IMR-90 (cell line): ENCODE data around the gene PRKCA. TPM values are rescaled to one million over a fixed set of nuclear protein-coding genes. Genes with fewer than 3 reads are reported as not detected.

Experiments used
- ATAC-seq: fragments of 200-7000 bp; cut with Tn5 transposase; 2 replicates; pipeline ENCODE4 v1.9.1; 2020; ENCODE audit warnings: low read depth, mild to moderate bottlenecking, moderate library complexity
- BruUV-seq: library from RNA; stranded (reverse); fragments of 400-500 nt; replicated peaks from 2 replicates; lab custom pipeline; 2021; lab: Mats Ljungman, UMichigan
- CTCF ChIA-PET: fragments of 300-600 bp; formaldehyde crosslinking; extraction: SDS; loops from one replicate; lab custom pipeline; 2021; ENCODE audit warnings: antibody characterized with exemption; lab: Yijun Ruan, JAX
- POLR2A ChIA-PET: fragments of 300-600 bp; sonication (Branson Sonifier 250); formaldehyde crosslinking; loops from one replicate; lab custom pipeline; 2022; ENCODE audit warnings: antibody characterized with exemption; ENCODE audit not compliant: unreplicated experiment; lab: Charles Lee
- DNase-seq: peaks from one replicate; pipeline ENCODE4 v3.0.0; 2013
- H2AFZ ChIP-seq: replicated peaks from 2 replicates; pipeline ENCODE3; 2013; ENCODE audit warnings: low read length, mild to moderate bottlenecking; ENCODE audit not compliant: poor library complexity
- H2AK5ac ChIP-seq: 2 replicates; pipeline ENCODE4 v1.6.1; 2013; ENCODE audit warnings: low read depth, low read length, inconsistent platforms
- H2AK9ac ChIP-seq: replicated peaks from 2 replicates; pipeline ENCODE3; 2013; ENCODE audit warnings: mild to moderate bottlenecking, low read depth, low read length, moderate library complexity; ENCODE audit not compliant: poor library complexity
- H2BK120ac ChIP-seq: 2 replicates; pipeline ENCODE4 v1.6.1; 2013; ENCODE audit warnings: low read depth, low read length, inconsistent platforms
- H2BK15ac ChIP-seq: 3 replicates; pipeline ENCODE4 v1.6.1; 2013; ENCODE audit warnings: low read depth, low read length, inconsistent platforms
- H2BK20ac ChIP-seq: 2 replicates; pipeline ENCODE4 v1.6.1; 2013; ENCODE audit warnings: low read depth, mild to moderate bottlenecking, inconsistent platforms, low read length, moderate library complexity
- H2BK5ac ChIP-seq: 2 replicates; pipeline ENCODE4 v1.6.1; 2013; ENCODE audit warnings: mild to moderate bottlenecking, low read depth, low read length, inconsistent platforms; ENCODE audit not compliant: poor library complexity, severe bottlenecking
- H3K14ac ChIP-seq: replicated peaks from 2 replicates; pipeline ENCODE4 v1.6.1; 2013; ENCODE audit warnings: low read depth, low read length, inconsistent platforms
- H3K18ac ChIP-seq: 2 replicates; pipeline ENCODE4 v1.6.1; 2013; ENCODE audit warnings: low read depth, low read length, control low read depth
- H3K23ac ChIP-seq: 2 replicates; pipeline ENCODE4 v1.6.1; 2013; ENCODE audit warnings: low read depth, low read length, inconsistent platforms
- H3K27ac ChIP-seq: 2 replicates; pipeline ENCODE4 v1.5.1; 2013; ENCODE audit warnings: mild to moderate bottlenecking, control low read depth, low read length; ENCODE audit not compliant: insufficient read depth
- H3K27me3 ChIP-seq: 2 replicates; pipeline ENCODE4 v1.6.1; 2013; ENCODE audit warnings: low read length; ENCODE audit not compliant: control insufficient read depth, insufficient read depth
- H3K36me3 ChIP-seq: 2 replicates; pipeline ENCODE4 v1.6.1; 2013; ENCODE audit warnings: low read length, mixed read lengths; ENCODE audit not compliant: control insufficient read depth, insufficient read depth
- H3K4ac ChIP-seq: 2 replicates; pipeline ENCODE4 v1.6.1; 2013; ENCODE audit warnings: low read depth, low read length, inconsistent platforms
- H3K4me1 ChIP-seq: 2 replicates; pipeline ENCODE4 v1.6.1; 2013; ENCODE audit warnings: low read length, mixed read lengths; ENCODE audit not compliant: control insufficient read depth, insufficient read depth
- H3K4me2 ChIP-seq: 2 replicates; pipeline ENCODE4 v1.6.1; 2013; ENCODE audit warnings: low read depth, mild to moderate bottlenecking, control low read depth, low read length, moderate library complexity
- H3K4me3 ChIP-seq: 2 replicates; pipeline ENCODE4 v1.5.1; 2013; ENCODE audit warnings: low read depth, mild to moderate bottlenecking, control low read depth, low read length, moderate library complexity; ENCODE audit not compliant: insufficient read depth
- H3K56ac ChIP-seq: 2 replicates; pipeline ENCODE4 v1.6.1; 2013; ENCODE audit warnings: low read length, inconsistent platforms; ENCODE audit not compliant: insufficient read depth; ENCODE audit errors: extremely low read depth
- H3K79me1 ChIP-seq, 2 experiments: 2 replicates each; pipeline ENCODE4 v1.6.1; 2013; ENCODE audit warnings: low read length in 2 of 2, inconsistent platforms in 1 of 2, low read depth in 1 of 2
- H3K9ac ChIP-seq: 2 replicates; pipeline ENCODE4 v1.6.1; 2013; ENCODE audit warnings: low read depth, low read length, control low read depth
- H3K9me1 ChIP-seq: 2 replicates; pipeline ENCODE4 v1.6.1; 2013; ENCODE audit warnings: low read length, inconsistent platforms; ENCODE audit not compliant: insufficient read depth
- H3K9me3 ChIP-seq: 2 replicates; pipeline ENCODE4 v1.6.1; 2013; ENCODE audit warnings: low read length; ENCODE audit not compliant: control insufficient read depth, insufficient read depth
- H4K20me1 ChIP-seq: 2 replicates; pipeline ENCODE4 v1.6.1; 2013; ENCODE audit warnings: low read length, inconsistent platforms; ENCODE audit not compliant: insufficient read depth
- H4K5ac ChIP-seq: 2 replicates; pipeline ENCODE4 v1.6.1; 2013; ENCODE audit warnings: mild to moderate bottlenecking, low read depth, low read length, control low read depth
- H4K8ac ChIP-seq, 2 experiments: 2 replicates each; pipeline ENCODE4 v1.6.1; 2013; ENCODE audit warnings: low read depth in 2 of 2, low read length in 2 of 2, control low read depth in 1 of 2, inconsistent platforms in 1 of 2
- H4K91ac ChIP-seq: 2 replicates; pipeline ENCODE4 v1.6.1; 2013; ENCODE audit warnings: low read depth, low read length, inconsistent platforms; ENCODE audit not compliant: insufficient read depth
- BHLHE40 ChIP-seq: fragments of 150-350 bp; IDR thresholded peaks from 2 replicates; pipeline ENCODE4 v1.6.1; 2016; ENCODE audit warnings: mild to moderate bottlenecking, low read depth, low read length
- MAZ ChIP-seq: IDR thresholded peaks from 2 replicates; pipeline ENCODE4 v1.6.1; 2012; ENCODE audit warnings: low read depth, mild to moderate bottlenecking, low read length, improper control_type of control experiment, moderate library complexity, borderline replicate concordance
- POLR2A ChIP-seq: IDR thresholded peaks from 2 replicates; pipeline ENCODE4 v1.6.1; 2012; ENCODE audit warnings: mild to moderate bottlenecking, low read depth, low read length
- SMC3 ChIP-seq: fragments of 150-350 bp; IDR thresholded peaks from 2 replicates; pipeline ENCODE4 v1.6.1; 2016; ENCODE audit warnings: low read depth, mild to moderate bottlenecking, antibody characterized with exemption, low read length, moderate library complexity
- USF2 ChIP-seq: fragments of 150-350 bp; IDR thresholded peaks from 2 replicates; pipeline ENCODE4 v1.6.1; 2017; ENCODE audit warnings: mild to moderate bottlenecking, antibody characterized with exemption, low read length, low read depth
- WGBS, 2 experiments: methylation state at CpG; one replicate each; pipeline versions ENCODE4 v1.1.5 to v1.1.7; 2013; ENCODE audit warnings: missing lambda C conversion rate in 2 of 2; ENCODE audit not compliant: insufficient read length in 1 of 2; ENCODE audit errors: extremely low coverage in 2 of 2; 5-methylcytosine and 5-hydroxymethylcytosine counted together
- dilution Hi-C: fragments of 300-500 bp; cut with HindIII; formaldehyde crosslinking; loops from one replicate; pipeline ENCODE4 v1.14.3; 2018; ENCODE audit warnings: low sequenced_read_pairs; ENCODE audit not compliant: unreplicated experiment
- in situ Hi-C: fragments of 300-500 bp; cut with MboI; formaldehyde crosslinking; loops from 3 replicates; pipeline ENCODE4 v1.14.3; 2019; ENCODE audit warnings: low sequenced_read_pairs, inconsistent platforms, mixed read lengths
- intact Hi-C: fragments of 100-400 bp; cut with micrococcal nuclease; formaldehyde crosslinking; loops from 2 replicates; pipeline ENCODE4 v1.10.0; 2022
- polyA plus RNA-seq, 3 experiments: library from polyadenylated mRNA; depleted of rRNA; stranded (reverse); fragments of >200 nt; gene quantifications; 2 replicates each; pipeline ENCODE4 v1.2.3, GENCODE V29; 2012; ENCODE audit warnings: low replicate concordance in 1 of 3
- total RNA-seq: library from RNA; depleted of rRNA; stranded (reverse); fragments of >200 nt; gene quantifications from 2 replicates; pipeline ENCODE4 v1.2.3, GENCODE V29; 2012

PRKCA gene
- total and polyA plus RNA-seq, 2 of the 4 experiments (the other 2 are of a cell fraction), result 31.0 to 46.0 TPM

GRCh38 chr17:66369830-66370229 is 67.4 kb downstream of the PRKCA start:
- Histone ChIP-seq H3K4me1 (peaks cover 9% of the 10 kb centered on the region), H3K9me1 (peaks cover 12% of the 10 kb centered on the region), H3K56ac (no peak overlapping the region), H2AK5ac (no peak overlapping the region), H3K9me3 (no peaks in the 10 kb centered on the region), H2BK15ac (no peak overlapping the region), H4K8ac (no peak overlapping the region), H4K5ac (no peak overlapping the region), H3K4me2 (no peak overlapping the region), H2BK20ac (no peak overlapping the region), H2BK5ac (no peak overlapping the region), H2AFZ (no peak overlapping the region), H4K91ac (no peak overlapping the region), H3K14ac (no peak overlapping the region), H3K79me1 (peaks cover 34 to 78% of the 10 kb centered on the region in 2 experiments), H3K27ac (no peak overlapping the region), H3K18ac (no peak overlapping the region), H2BK120ac (no peak overlapping the region), H3K4ac (no peak overlapping the region), H4K20me1 (peaks cover 39% of the 10 kb centered on the region), H2AK9ac (no peak overlapping the region), H3K27me3 (no peaks in the 10 kb centered on the region), H3K9ac (no peak overlapping the region), H3K4me3 (no peak overlapping the region), H3K23ac (no peak overlapping the region; the same call in 1 of the 2 replicates), H3K36me3 (no peaks in the 10 kb centered on the region; the same call in none of the 2 replicates)
- intact Hi-C loops, result no loop called here
- no CpG with 5 or more reads among the region's 4 CpGs for WGBS, 2 experiments
- ChIA-PET POLR2A (no interaction called here), CTCF (no interaction called here)
- dilution Hi-C loops, result no loop called here
- DNase-seq, result no peak
- no peak for ATAC-seq
- no TSS peak for BruUV-seq
- TF ChIP-seq POLR2A (no peak), BHLHE40 (no peak), USF2 (no peak), MAZ (no peak), SMC3 (no peak)
- in situ Hi-C loops, result no loop called here
